Sigmoid colon (tissue), 4 donors: Measurements from ENCODE around the gene HCN4.

ENCODE experiments used
- EP300 ChIP-seq, 4 donors: sonication (generic); formaldehyde crosslinking; IDR thresholded peaks; one replicate each; pipeline ENCODE4 v1.6.1; 2017; ENCODE audit warnings: antibody characterized with exemption in 4 of 4
- POLR2A ChIP-seq, 2 donors: fragments of 450-650 bp; IDR thresholded peaks; one replicate each; pipeline ENCODE4 v1.6.1; 2016; ENCODE audit warnings: antibody characterized with exemption in 2 of 2, mild to moderate bottlenecking in 2 of 2, moderate library complexity in 2 of 2
- POLR2AphosphoS5 ChIP-seq, 4 donors: sonication (generic); formaldehyde crosslinking; IDR thresholded peaks; one replicate each; pipeline ENCODE4 v1.6.1; 2017; ENCODE audit warnings: antibody characterized with exemption in 4 of 4
- TF ChIP-seq, protein P1 (sequence below), 4 experiments: fragments of 450-650 bp in 3 of 4; fragments of 200-600 bp in 1 of 4; IDR thresholded peaks; one replicate each; pipeline ENCODE4 v1.5.1; 2016 to 2019; ENCODE audit warnings: antibody characterized with exemption in 4 of 4, mild to moderate bottlenecking in 3 of 4, moderate library complexity in 2 of 4

DNA sequence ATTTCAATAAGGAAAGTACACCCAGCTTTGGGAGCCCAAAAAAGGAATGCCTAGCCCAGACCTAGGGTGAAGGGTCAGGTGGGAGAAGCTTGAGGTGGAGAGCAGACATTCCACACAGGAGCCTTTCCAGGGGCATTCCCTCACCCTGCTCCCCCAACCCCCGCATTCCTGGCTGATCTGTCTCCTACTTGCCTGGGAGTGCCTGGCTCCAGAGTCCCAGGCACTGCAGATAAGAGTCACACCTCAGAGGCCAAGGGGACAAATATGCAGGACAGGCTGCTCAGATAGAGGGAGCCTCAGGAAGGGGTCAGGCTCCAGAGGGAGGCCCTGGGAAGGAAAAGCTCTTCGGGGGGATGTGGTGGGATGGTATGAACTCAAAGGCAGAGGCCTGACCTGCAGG is 20.8 kb upstream of the HCN4 start:
- no peak for TF ChIP-seq POLR2AphosphoS5 (IDR thresholded peaks at IDR 0.05)
- TF ChIP-seq POLR2A (IDR thresholded peaks at IDR 0.05): no peak
- TF ChIP-seq, protein P1, sequence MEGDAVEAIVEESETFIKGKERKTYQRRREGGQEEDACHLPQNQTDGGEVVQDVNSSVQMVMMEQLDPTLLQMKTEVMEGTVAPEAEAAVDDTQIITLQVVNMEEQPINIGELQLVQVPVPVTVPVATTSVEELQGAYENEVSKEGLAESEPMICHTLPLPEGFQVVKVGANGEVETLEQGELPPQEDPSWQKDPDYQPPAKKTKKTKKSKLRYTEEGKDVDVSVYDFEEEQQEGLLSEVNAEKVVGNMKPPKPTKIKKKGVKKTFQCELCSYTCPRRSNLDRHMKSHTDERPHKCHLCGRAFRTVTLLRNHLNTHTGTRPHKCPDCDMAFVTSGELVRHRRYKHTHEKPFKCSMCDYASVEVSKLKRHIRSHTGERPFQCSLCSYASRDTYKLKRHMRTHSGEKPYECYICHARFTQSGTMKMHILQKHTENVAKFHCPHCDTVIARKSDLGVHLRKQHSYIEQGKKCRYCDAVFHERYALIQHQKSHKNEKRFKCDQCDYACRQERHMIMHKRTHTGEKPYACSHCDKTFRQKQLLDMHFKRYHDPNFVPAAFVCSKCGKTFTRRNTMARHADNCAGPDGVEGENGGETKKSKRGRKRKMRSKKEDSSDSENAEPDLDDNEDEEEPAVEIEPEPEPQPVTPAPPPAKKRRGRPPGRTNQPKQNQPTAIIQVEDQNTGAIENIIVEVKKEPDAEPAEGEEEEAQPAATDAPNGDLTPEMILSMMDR (IDR thresholded peaks at IDR 0.05): no peak
- no peak for TF ChIP-seq EP300 (IDR thresholded peaks at IDR 0.05)
